Activated CD8-positive, alpha-beta memory T cell treated with anti-CD3 and anti-CD28 coated beads for 24 hours (primary cell): ENCODE measurements around the gene HIP1.
"Not testable (repeated sequence)": the region's sequence is repeated elsewhere in the genome, so short reads cannot be mapped to it uniquely, and the experiment has no call there.

Experiments
- DNase-seq: peaks from one replicate; pipeline ENCODE4 v3.0.0-alpha.2; 2020

The HIP1 gene

GRCh38 chr7:75738975-75739795 lies 444 bp upstream of the HIP1 start:
- peak; percentile 99 for DNase-seq

- peak; percentile 57 for DNase-seq
These were observed 711 bp downstream of the HIP1 start for GRCh38 chr7:75737856-75738603.

GRCh38 chr7:75735581-75736350 lies 3.0 kb downstream of the HIP1 start:
- no peak for DNase-seq

DNA sequence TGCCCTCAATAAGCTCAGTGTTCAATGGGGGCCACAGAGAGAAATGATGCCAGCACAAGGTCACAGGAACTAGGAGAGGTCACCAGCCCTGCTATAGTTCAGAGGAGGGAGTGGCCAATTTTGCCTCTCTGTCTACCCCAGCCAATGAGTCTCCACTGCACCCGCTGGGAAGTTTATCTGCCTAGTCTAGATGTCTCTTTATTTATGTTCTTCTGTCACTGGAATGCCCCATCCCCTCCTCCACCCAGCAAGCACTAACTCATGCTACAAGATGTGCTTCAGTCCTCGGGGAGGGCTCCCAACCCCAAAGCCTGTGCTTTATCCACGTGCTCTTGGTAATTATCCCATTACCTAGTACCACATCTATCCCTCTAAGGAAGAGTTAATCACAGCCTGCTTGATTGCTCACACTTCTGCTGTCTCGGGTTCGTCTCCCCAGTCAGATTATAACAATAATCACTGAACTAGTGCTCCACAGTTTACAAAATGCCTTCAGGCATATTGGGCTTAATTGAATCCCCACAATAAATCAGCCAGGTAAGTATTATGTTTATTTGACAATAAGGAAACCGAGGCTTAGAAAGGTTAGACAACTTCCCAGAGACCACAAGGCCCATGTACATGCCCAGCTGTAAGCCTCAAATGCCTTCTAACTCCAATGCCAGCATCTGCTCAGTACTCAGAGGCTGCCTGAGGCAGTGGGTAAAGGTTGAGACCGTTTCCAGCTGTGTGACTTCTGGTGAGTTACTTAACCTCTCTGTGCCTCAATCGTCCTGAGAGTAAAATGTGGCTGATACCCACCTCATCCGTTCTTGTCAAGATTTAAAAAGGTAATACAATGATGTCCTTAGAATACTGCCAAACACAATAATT lies 3.9 kb downstream of the HIP1 start:
- DNase-seq: no peak

DNA sequence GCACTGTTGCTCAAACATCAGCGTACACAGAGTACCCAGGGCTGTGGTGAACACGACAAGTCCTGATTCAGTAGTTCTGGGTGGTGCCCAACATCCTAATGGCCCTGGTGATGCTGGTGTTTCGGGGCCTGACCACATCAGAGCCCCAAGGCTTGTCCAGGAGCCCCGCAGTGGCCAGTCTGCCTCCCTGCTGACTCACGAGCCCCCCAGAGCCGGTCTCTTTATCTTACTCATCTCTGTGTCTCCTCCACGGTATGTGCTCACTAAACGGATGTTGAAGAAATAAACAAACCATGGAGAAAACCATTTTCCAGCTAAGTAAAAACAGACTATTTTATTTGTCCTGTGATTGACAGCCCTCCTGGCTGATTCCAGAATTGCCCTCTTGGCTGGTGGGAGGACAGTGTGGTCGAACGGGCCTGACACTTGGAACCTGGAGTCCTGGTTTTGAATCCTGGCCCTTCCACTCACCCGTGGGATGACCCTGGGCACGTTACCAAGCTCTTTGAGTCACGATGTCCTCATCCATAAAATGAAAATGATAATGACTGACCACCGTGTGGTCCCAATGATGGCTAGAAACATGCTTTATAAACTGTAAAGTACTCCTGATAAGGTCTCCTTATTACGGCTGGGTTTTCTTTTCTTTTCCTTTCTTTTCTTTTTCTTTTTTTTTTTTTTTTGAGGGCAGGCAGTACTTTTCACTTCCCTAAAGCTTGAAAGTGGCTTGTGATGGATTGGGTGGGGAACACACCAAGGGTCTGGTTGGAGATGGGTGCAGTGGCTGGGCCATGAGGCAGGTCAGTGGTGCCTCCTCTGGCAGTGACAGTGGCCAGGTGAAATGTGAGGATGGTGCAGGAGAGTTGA lies 5.7 kb downstream of the HIP1 start:
- DNase-seq: no peak

DNA sequence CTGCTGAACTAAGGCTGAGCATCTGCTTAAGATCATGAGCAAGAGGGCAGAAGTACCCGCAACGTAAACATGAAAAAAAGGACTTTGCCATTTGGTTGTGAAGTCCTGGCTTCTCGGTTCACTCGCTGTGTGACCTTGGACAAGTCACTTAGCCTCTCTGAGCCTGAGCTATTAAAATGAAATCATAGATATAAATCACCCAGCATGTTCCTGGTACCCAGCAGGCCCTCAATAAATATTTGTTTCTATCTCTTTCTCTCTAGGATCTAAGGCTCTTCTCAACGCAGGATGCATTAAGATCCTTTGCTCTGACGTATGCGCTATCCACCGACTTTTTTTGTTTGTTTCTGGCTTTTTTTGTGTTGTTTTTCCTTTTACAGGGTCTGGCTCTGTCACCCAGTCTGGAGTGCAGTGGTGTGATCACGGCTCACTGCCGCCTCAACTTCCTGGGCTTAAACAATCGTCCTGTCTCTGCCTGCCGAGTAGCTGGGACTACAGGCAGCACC lies 6.7 kb downstream of the HIP1 start:
- DNase-seq: no peak

DNA sequence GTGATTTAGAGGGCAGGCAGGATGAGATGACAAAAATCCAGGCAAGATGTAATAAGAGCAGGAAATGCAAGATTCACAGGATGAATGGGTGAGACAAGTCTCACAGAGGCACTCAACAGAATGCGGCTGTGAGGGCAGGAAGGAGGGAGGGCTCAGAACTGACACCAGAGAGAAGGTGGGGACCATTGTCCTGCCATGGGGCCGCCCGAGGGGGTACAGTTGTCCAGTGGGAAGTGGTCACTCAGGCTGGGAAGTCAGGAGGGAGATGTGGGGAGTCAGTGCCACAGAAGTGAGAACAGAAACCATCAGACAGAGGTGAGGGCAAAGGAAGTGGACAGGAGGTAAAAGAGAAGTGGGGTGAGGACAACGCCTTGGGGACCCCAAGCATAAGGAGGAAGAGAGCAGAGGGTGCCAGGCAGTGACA lies 8.9 kb downstream of the HIP1 start:
- no peak for DNase-seq

- DNase-seq: no peak
These were observed 10.7 kb downstream of the HIP1 start for GRCh38 chr7:75727881-75728593.

- DNase-seq: not testable (repeated sequence)
These were observed 11.4 kb downstream of the HIP1 start for GRCh38 chr7:75727351-75727750.

GRCh38 chr7:75725306-75725705 lies 13.4 kb downstream of the HIP1 start:
- DNase-seq: no peak

GRCh38 chr7:75723444-75723843 lies 15.3 kb downstream of the HIP1 start:
- DNase-seq: no peak

GRCh38 chr7:75722373-75722772 lies 16.4 kb downstream of the HIP1 start:
- DNase-seq: no peak

DNA sequence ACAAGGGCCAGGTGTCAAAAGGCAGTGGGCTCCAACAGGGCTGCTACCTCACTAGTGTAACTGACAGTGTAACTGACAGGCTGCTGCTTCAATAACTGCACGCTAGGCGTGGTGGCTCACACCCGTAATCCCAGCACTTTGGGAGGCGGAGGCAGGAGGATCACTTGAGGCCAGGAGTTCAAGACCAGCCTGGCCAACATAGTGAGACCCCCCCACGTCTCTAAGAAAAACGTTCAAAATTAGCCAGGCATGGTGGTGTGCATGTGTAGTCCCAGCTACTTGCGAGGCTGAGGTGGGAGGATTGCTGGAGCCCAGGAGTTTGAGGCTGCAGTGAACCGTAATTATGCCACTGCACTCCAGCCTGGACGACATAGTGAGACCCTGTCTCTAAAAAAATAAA lies 16.8 kb downstream of the HIP1 start:
- not testable (repeated sequence) for DNase-seq

DNA sequence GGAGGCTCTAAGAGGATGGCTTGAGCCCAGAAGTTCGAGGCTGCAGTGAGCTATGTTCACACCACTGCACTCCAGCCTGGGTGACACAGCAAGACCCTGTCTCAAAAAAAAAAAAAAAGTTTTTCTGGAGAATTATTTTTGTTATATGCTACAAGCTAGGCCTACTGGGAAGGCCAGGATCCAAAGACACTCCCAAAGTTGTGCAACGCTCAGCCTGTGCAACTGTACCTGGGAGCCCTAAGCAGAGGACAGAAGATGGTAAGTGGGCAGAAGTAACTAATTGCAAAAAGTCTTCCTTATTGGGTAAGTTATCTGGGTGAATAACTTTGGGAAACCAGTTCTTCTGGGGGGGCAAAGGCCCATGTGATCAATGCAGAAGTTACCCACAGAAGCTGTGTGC lies 17.3 kb downstream of the HIP1 start:
- DNase-seq: no peak

DNA sequence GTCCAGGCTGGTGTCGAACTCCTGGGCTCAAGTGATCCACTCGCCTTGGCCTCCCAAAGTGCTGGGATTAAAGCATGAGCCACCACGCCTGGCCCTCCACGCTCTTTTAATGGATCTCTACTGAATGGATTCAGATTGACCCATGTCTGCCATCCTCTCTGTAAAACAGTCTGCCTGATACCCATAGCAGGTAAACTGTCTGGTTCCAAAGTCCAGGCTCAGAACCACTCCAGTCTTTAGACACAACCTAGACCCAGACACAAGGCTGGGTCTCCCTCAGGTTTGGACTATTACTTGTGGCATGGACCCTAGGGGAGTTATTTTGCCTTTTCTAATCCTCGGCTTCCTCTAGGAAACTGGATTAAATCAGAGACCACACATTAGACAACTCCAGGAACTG lies 19.1 kb downstream of the HIP1 start:
- DNase-seq: no peak

GRCh38 chr7:75718390-75719031 lies 20.2 kb downstream of the HIP1 start:
- DNase-seq: no peak

GRCh38 chr7:75717746-75718145 lies 21.0 kb downstream of the HIP1 start:
- DNase-seq: not testable (repeated sequence)

- DNase-seq: no peak
These were observed 21.6 kb downstream of the HIP1 start for GRCh38 chr7:75716992-75717626.

DNA sequence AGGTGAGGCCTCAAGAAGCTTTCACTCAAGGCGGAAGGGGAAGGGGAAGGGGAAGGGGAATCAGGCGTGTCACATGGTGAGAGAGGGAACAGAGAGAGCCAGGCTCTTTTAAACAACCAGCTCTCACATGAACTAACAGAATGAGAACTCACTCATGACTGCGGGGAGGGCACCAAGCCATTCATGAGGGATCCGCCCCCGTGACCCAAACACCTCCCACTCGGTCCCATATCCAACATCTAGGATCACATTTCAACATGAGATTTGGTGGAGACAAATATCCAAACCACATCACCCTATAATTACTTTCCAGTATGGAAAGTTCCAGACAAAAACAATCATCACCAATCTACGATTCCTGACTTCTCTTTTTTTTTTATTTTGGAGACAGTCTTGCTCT lies 22.9 kb downstream of the HIP1 start:
- DNase-seq: no peak
